Activated T-cell treated with anti-CD3 and anti-CD28 coated beads, Interleukin-2, amount 50 U/mL, for 1 hour (primary cell): ENCODE results near the gene MKNK1.

Experiments
- DNase-seq: peaks from one replicate; pipeline ENCODE4 v3.0.0-alpha.2; 2020

MKNK1 gene

DNA sequence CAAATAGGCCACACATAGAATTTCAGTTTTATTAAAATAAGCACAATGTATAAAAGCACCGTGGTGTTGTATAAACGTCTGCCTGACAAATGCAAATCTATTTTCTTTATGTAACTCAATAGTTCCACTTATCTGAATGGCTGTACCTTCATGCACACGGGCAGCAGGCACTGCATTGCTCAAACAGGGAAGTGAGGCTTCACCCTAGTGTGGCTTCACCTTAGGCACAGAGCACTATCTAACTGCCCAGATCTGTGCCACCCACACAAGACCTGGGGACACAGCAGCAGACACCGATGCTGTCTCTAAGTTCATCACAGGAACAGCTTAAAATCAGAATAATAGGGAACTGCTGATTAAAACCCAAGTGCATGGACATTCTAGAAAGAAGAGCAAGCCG, 46.7 kb downstream of the MKNK1 start:
- no peak for DNase-seq

DNA sequence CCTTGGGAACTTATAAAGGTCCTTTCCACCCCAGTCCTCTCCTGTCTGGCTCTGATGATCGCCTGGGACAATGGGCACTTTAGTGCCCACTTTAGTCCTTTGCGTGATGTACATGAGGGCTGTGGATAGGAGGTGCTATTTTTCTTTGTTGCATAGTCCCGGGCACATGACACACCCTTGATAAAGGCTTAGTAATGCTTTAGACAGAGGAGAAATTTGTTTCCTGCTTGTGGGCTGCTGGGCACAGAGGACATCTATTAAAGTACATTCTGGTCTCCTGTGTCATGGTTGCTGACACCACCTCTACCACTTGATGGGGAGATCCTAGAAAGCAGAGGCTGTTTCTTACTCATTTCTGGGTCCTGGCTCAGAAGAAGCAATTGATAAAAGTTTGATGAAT, 47.2 kb downstream of the MKNK1 start:
- DNase-seq = no peak

DNA sequence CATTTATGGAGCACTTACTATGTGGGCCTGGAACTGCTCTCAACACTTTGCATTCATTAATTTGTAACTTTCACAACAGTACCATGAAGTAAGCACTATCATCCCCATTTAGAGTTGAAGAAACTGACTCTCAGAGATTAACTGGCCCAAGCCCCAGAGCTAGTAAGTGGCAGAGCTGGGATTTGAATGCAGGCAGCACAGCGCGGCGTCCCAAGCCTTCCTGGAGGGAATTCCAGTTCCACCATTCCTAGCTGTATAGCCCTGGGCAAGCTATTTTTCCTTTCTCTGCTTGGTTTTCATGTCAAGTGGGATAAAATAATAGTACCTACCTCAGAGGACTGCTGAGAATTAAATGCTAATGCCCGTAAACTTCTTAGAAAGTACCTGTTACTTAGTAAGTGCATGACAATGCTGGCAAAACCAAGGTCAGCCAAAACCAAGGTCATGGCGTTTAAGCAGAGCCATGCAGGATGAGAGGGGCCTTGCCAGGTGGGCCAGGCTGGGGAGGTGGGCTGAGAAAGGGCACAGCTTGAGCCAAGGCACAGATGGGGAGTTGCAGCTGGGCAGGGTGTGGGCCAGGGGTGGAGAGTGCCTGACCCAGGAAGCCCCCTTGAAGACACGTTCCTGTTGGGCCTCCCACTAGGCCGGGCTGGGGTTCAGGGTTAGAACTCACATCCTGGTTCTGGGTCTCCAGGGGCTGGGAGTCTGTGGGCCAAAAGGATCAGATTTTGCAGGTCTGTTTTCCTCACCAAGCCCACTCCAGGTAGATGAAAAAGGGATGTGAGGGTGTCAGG, 48.0 kb downstream of the MKNK1 start:
- no peak for DNase-seq

DNA sequence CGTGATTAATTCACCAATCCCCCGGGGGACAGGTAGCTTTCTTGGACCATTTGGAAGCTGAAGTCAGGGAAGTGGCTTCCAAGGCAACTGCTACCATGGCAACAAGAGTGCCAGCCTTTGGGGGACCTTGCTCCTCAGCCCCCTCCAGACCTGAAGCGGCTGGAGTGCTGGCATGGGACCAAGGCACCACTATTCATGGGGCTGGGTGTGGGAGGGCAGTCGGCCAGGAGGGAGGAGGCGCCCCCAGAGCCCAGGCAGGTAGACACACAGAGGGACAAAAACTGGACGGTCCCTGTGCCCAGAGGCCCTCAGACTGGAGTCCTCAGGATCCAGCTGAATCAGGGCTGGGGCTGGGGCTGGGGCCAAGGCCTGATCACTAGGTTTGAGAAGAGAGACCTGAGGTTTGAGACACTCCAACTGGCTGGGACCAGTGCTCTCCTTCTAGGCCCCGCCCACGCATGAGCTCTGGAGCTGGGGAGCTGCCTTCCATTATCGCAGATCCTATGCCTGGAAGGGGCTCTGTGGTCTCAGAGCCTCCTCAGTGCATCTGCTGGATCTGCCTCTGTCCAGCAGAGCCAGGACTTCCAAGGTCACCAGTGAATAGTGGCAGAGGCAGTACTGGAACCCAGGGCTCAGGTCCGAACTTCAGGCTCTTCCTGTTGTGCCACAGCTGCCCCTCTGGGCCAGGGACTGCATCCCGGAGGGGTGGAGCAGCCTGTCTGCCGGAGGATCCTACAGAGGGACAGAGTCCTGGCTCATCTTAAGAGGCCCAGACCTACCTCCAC, 49.3 kb downstream of the MKNK1 start:
- DNase-seq = no peak

DNA sequence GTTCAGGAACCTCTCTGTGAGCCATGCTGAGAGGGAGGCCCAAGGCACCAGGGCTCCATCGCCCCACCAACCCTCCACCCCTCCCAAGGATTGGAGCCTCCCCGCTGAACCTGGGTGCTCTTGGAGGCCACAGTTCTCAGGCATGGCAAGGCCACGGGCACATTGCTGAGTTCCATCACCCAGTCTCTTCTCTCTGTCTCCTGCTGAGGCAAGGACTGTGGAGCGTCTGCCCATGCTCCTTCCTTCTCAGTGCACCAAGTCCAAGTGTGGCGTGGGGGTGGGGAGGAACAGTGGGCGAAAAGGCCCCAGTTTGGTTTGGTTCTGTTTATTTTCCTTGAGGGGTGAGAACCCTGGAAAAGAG, 49.9 kb downstream of the MKNK1 start:
- no peak for DNase-seq

DNA sequence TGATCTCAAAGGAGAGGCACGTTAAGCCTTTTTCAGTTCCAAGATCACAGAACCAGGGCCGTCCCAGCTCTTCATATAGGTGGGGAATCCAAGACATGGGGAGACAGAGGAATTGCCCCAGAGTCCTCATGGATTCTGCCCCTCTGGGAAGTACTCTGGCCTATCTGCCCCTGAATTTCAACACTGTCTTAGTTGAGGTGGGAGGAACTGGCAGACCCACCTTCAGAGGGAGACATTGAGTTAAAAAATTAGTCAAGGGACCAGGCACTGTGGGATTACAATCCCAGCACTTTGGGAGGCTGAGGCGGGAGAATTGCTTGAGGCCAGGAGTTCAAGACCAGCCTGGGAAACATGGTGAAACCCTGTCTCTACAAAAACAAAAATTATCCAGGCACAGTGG, 50.6 kb downstream of the MKNK1 start:
- no peak for DNase-seq

DNA sequence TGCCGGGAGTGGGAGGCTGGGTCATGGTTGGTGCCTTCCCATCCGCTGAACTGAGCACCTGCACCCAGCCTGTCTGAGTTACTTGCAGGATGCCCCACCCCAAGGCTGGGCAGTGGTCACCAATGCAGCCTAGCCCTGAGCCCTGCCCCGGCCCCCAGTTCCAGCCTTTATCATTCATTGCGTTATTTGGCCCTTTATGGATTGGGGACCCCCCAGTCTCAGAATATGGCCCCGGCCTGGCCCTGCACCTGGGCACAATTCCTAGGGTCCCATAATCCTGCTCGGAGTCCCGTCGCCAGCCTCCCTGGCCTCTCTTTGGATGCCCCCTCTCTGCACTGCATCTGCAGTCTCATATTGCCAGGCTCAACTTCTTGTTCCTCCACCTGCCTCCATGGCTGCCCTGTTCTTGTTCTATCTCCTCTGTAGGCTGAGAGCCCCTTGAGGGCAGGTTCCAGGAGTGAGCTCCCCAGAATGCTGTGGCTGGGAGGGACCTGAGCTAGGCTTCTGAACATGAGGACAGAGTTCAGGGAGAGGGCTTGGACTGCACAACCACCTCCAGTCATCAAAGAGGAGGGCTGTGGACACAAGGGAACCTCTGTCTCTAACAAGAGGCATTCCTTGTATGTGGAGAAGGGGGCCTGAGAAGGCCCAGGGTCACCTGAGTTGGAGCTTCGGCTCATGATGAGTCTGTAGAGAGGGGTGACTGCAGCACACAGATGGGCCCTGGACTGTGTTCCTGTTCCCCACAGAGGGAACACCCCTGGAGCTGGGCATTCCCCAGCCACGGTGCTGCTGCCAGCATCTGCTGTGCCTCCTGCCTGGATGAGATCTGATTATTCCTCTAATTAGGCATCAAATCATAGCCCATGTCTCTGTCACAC, 51.5 kb downstream of the MKNK1 start:
- no peak for DNase-seq

DNA sequence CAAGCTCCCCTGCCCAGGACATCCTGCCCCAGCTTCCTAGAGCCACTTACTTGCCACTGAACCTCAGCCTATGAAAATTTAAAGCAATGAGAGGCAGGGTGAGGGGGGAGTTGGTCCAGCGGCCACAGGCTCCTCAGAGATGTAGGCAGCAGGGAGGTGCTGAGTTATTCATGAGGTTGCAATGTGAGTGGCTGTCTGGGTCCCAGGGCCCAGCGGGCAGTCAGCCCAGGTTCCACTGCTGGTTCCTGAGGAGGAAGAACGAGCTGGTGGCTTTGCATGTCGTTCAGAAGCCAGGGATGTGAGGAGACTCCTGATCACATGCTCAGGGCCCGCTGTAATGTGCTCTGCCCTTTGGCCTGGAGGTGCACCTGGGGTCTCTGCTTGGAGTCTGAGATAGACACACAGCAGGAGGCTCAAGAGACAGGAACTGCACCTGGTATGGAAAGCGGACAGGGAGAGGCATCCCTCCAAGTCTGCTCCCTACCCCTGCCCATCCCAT, 52.4 kb downstream of the MKNK1 start, which contains the start of gene KNCN:
TSS of gene KNCN (minus strand) at position 51 of the 499 bp plus-strand sequence. CDS start 432 bp downstream, outside the sequence.
- no peak for DNase-seq

DNA sequence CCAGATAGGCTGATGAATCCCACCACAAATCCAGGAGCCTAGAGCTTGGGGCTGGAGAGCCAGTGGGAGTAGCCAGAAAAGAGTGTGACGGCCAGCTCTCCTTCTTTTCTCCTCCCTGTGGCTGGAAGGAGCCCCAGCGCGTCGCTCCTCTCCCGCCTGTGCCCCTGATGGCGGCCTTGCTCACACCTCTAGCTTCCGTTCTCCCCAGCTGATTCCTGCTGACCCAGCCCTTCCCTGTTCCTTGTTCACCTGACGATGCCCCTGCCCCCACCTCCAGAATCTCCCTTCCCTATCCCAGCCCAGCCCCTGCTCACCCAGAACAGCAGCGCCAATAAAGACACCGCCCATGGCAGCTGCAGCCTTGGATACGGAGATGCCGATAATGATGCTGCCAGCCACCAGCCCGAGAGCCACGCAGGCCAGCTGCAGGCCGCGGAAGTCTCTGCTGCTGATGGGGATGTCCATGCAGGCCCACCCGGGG, 53.3 kb downstream of the MKNK1 start:
- DNase-seq = no peak

DNA sequence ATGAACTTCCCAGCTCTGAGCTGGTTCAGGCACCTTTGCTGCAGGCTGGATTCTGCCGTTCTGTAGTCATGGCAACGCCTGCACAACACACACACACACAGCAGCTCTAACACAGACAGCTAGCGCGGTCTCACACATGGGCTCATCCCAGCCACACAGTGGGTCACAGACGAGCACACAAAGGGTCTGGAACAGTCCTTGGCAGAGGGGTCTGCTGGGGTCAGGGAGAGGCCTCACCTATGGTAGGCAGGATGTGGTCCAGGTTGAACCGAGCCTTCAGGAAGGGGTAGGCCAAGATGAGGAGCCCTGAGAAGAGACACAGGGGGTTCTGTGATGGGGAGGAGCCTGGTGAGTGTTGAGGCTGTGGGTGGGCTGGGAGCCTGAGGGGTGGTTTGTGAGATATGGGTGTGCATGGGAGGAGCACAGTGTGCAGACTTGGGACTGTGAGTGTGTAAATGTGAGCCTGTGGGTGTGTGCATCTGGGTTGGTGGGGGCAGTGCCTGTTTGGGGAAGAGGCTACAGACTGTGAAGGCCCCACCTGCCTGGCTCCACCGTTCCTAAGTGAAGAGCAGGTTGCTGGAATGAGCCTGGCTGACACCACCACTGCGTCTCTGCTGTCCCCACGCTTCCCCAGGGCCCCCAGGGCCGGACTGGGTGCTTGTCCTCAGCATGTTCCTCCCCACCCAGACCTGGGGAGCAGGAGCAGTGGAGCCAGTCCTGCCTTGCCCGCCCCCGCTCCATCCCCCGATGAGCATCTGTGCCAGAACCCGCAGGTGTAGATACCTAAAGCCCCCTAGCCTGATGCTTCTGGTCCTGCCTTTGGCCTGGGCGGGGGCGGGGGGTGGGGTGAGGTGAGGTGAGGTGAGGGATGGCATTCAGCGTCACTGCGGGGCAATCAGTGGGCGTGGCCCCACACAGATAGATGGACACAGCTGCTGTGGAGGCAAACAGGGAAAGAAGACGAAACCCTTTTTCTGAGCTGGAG, 54.1 kb downstream of the MKNK1 start:
- peak; percentile 56 for DNase-seq

DNA sequence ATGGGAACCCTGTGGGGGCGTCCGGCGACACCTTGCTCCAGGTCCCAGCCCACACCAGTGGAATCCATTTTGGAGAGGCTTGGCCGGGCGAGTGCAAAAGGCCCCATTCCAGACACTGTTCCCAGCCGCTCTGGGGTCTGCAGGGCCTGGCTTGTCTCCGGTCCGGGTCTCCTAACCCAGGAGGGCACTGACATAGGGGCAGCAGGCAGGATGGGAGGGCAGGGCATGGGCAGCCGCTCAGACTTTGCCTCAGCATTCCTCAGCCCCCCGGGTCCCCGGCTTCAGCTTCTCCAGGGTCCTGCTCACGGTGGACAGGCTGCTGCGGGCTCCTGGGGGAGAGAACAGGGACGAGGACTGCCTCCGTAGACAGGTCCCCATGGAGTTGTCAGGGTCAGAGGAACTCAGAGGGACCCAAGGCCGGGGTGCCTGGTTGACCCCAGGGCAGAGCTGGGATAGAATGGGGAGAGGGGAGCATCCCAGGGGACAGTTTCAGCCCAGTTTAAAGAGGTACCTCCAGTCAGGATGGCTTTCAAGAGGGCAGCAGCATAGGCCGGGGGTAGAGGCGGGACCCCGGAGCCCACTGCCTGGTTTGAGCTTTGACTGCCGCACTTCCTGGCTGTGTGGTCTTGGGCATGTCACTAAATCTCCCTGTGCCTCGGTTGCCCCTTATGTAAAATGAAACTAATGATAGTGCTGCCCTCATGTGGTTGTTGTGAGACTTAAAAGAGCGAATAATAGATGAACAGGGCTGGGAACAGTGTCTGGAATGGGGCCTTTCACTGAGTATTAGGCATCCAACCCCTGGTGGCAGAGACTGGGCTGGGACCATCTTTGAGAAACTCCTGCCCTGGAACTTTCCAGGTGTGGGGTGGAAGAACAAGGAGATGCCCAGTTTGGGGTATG, 56.3 kb downstream of the MKNK1 start:
- DNase-seq = no peak

DNA sequence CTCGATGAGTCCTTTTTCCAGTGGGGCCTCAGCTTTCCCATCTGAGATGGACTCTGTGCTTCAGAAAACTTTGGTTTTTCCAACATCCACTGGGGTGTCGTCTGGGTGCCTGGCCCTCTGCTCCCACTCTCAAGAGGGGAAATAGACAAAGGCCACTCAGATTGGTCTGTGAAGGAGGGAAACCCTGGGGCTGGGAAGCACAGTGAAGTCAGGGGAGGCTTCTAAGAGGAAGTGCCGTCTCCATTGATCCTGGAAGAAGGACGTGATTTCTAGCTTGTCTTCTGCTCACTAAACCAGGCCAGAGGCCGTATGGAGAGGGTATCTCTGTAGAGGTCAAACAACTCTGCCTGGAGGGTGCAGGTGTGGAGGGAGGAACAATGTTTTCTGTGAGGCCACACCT, 57.9 kb downstream of the MKNK1 start:
- DNase-seq = no peak

DNA sequence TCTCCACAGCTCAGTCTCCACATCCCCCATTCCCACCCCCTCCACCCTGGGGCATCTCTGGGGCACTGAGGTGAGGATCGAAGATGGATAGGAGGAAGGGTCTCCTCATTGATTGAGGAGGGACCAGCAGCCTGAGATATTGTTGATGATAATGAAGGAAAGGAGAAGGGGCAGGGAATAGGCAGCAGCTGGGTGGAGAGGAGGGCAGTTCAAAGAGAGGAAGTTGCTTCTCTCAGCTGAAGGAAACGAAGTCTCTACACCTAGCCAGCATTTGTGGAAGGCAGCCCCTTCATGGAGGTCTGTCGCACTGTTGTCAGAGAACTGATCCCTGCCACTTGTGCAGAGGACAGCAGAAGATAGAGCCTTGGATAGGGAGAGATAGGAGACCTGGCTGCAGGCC, 58.3 kb downstream of the MKNK1 start:
- DNase-seq = no peak

DNA sequence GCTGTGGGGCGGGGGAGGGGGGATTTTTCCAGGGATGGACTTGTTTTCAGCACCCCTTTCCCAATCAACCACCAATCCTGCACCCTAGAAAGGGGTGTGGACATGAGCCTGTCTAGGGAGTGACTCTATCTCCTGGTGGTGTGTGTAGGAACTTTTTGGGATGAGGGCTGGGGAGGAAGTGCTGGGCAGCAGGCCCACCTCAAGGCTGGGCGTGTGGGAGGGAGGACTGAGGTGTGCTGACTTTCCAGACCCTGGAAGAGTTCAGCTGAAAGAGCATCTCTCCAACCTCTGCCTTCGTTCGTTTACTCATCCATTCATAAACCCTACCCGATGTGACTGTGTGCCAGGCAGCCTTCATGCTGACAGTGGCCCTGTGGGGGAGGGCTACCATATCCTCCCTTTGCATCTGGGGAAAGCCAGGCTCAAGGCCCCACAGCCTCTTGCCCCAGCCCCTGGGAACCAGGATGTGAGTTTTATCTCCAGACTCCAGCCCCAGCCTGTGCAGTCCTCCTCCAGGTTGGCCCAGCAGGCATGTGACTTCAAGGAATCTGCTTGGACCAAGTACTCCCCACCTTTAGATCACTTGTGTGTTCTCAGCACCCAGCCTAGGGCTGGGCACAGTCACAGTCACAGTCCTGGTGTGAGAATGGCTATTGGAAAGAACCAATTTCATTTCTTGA, 59.4 kb downstream of the MKNK1 start:
- DNase-seq = no peak

DNA sequence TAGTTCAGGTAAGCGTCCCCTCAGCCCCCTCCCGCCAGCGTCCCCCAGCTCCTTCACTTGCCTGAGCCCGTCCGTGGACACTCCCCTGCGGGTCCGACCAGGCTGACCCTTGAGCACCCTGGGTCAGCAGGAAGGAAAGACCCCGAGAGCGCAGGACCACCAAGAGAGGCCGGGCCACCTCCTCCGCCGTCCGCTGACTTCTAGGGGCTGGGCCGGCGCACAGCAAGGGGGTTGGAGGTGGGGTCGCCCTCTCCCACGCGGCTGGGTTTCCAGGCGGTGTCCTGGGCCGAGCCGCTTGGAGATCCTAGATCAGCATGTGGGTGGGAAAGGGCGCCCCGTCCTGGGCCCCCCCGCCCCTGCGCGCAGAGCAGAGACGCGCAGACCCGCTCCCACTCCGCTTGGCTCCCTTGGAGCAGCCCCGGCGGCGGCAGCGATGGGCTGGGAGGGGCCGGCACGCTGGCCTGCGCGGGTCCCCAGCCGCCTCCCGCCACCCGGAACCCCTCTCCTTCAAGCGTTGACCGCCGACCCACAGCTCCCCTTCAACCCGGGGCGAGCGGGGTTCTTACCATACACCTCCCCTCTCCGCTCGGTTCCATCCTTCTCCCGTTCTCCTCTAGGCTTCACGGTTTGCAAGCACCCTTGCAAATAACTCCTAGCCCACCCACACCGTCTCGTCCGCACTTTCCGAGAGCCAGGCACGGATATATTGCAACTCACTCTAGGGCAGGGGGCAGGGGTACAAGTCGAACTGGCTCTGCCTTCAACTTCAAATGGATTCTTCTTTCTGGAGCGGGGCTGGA, 60.1 kb downstream of the MKNK1 start:
- DNase-seq = no peak

DNA sequence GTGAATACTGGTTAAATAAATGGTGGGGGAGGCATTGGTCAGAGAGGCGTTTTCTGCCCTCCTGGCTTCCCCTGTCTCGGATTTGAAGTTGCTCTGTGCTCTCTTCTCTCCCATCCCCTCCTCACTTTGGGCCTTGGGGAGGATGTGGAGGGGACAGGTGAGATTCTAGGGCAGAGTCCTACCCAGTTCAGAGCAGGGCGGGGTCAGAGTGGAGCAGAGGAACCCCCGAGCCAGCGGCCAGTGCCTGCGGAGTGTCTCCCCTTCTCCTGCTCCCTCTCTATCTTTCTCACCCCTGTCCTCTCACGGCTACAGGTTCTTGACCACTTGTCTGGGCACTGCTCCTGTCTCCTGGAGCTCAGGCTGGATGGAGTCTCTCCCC, 60.7 kb downstream of the MKNK1 start:
- no peak for DNase-seq

DNA sequence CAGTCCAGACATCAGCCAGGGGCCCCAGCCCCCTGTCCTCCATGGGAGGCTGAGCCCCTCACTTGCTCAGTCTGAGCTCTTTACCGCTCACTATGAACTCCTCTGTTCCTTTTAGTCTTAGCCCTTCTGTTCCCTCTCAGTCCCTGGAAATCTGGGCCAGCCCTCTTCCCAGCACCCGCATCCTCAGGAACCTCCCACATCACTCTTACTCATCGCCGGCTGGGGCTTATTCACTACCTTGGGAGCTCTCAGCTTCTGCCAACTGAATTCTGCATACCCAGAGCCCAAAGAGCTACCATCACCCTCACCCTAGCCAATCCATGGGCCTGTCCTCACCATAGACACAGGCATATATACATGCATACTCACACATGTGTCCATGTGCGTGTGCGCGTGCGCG, 64.1 kb downstream of the MKNK1 start:
- DNase-seq = no peak

DNA sequence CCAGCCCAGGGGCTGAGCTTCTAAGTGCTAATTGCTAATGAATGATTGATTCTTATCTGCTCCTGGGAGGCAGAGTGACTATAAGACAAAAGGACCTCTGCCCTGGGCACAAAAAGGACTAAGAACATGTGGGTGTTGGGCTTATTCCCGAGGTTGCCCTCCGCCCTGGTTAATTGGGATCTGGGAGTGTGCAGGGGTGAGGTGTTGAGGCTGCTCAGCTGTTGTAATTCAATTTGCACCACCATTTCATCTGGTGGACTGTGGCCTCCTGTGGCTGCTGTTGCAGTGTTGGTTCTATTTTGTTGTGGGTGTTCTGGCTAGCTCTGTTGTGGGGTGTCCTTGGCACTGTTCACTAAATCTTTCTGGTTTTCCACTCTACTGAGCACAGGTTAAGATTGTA, 65.9 kb downstream of the MKNK1 start:
- DNase-seq = no peak

DNA sequence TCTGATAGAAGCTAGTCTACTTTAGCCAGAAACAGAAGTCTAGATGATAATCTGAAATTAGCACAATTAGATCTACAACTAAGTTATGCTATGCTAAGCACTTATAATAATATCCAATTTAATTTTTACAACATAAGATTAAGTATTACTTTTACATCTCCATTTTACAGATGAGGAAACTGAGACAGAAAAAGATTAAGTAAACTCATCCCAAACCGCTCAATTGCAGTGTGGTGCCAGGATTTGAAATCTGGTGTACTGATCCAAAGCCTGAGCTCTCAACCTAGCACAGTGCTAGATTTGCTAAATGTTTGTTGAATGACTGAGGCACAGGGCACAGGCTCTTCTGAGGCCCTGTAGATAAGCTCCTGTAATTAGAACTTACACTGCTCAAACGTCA, 66.4 kb downstream of the MKNK1 start:
- DNase-seq = no peak
